HEK293T (cell line): ENCODE data around the gene GRM4.

Source experiments
- ARNT ChIP-seq: fragments of 450-650 bp; IDR thresholded peaks from 2 replicates; pipeline ENCODE4 v1.6.1; 2017; ENCODE audit warnings: mild to moderate bottlenecking
- BHLHE40 ChIP-seq: fragments of 450-650 bp; IDR thresholded peaks from 2 replicates; pipeline ENCODE4 v1.6.1; 2016; ENCODE audit warnings: mild to moderate bottlenecking, moderate library complexity, borderline replicate concordance
- ELF4 ChIP-seq: fragments of 450-650 bp; IDR thresholded peaks from 2 replicates; pipeline ENCODE4 v1.6.1; 2017; ENCODE audit warnings: antibody characterized with exemption
- FOXA1 ChIP-seq: fragments of 450-650 bp; IDR thresholded peaks from 2 replicates; pipeline ENCODE4 v1.6.1; 2016; ENCODE audit warnings: mild to moderate bottlenecking
- FOXK2 ChIP-seq: fragments of 450-650 bp; IDR thresholded peaks from 2 replicates; pipeline ENCODE4 v1.6.1; 2016; ENCODE audit warnings: mild to moderate bottlenecking
- FOXM1 ChIP-seq: fragments of 450-650 bp; IDR thresholded peaks from 2 replicates; pipeline ENCODE4 v1.6.1; 2017; ENCODE audit warnings: mild to moderate bottlenecking, borderline replicate concordance
- HDGF ChIP-seq: fragments of 450-650 bp; IDR thresholded peaks from 2 replicates; pipeline ENCODE4 v1.6.1; 2017; ENCODE audit warnings: antibody characterized with exemption, borderline replicate concordance
- LEF1 ChIP-seq: fragments of 450-650 bp; IDR thresholded peaks from 2 replicates; pipeline ENCODE4 v1.6.1; 2017; ENCODE audit warnings: mild to moderate bottlenecking, borderline replicate concordance
- NFRKB ChIP-seq: fragments of 450-650 bp; IDR thresholded peaks from 2 replicates; pipeline ENCODE4 v1.6.1; 2016; ENCODE audit warnings: mild to moderate bottlenecking, moderate library complexity
- PKNOX1 ChIP-seq: fragments of 450-650 bp; IDR thresholded peaks from 2 replicates; pipeline ENCODE4 v1.6.1; 2016
- SP1 ChIP-seq: fragments of 450-650 bp; IDR thresholded peaks from 2 replicates; pipeline ENCODE4 v1.6.1; 2017
- SUZ12 ChIP-seq: fragments of 450-650 bp; IDR thresholded peaks from 2 replicates; pipeline ENCODE4 v1.6.1; 2016; ENCODE audit warnings: mild to moderate bottlenecking
- TARDBP ChIP-seq: fragments of 450-650 bp; IDR thresholded peaks from 2 replicates; pipeline ENCODE4 v1.6.1; 2016
- ZNF384 ChIP-seq: fragments of 450-650 bp; IDR thresholded peaks from 2 replicates; pipeline ENCODE4 v1.6.1; 2016

- no peak for TF ChIP-seq FOXA1
- TF ChIP-seq SP1, result no peak
- TF ChIP-seq ZNF384, result no peak
- TF ChIP-seq ELF4, result no peak
- TF ChIP-seq SUZ12, result no peak
- TF ChIP-seq FOXM1, result no peak
- TF ChIP-seq NFRKB, result no peak
- no peak for TF ChIP-seq TARDBP
- no peak for TF ChIP-seq PKNOX1
- no peak for TF ChIP-seq HDGF
- TF ChIP-seq BHLHE40, result no peak
- no peak for TF ChIP-seq FOXK2
- no peak for TF ChIP-seq LEF1
- TF ChIP-seq ARNT, result no peak
Observed at GRCh38 chr6:34079899-34080298, 66.0 kb downstream of the GRM4 start.
